ENCODE results near the gene TP53BP2.
A peak's percentile ranks its signal among the peaks of the same experiment; 100 is the strongest.
"Not testable (repeated sequence)": the region's sequence is repeated elsewhere in the genome, so short reads cannot be mapped to it uniquely, and the experiment has no call there.

The TP53BP2 gene

DNA sequence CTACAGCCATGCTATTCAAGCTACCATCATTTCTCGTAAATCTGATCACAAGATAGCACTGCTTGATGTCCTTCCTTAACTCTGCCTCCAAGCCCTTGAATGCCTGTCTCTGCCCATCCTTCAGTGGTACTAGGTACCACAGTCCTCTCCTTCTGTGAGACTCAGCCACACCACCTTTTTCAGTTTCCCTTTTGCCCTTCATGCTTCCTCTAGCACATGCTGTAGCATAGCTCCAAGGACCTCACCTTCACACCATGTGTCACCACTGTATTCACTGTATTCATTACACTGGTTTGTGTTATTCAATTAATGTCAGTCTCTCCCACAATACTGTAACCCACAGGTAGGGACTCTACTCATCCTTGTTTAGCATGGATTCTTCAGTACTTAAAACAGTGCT, 8.0 kb upstream of the TP53BP2 start:
- DNase-seq = no peak

DNA sequence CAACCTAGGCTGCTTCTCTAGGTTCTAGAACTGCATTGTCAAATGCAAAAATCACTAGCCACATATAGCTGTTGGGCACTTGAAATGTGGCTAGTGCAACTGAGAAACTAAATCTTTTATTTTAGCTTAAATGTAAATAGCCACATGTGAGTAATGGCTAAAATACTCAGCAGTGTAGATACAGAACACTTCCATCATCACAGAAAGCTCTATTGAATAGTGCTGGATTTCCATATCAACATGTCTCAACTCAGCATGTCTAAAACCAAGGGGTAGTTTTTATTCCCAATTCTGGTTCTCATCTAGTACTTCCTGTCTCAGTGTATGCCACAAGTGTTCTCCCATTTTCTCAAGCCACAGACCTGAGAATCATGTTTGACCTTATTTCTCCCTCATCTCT, 7.5 kb upstream of the TP53BP2 start:
- DNase-seq = no peak

DNA sequence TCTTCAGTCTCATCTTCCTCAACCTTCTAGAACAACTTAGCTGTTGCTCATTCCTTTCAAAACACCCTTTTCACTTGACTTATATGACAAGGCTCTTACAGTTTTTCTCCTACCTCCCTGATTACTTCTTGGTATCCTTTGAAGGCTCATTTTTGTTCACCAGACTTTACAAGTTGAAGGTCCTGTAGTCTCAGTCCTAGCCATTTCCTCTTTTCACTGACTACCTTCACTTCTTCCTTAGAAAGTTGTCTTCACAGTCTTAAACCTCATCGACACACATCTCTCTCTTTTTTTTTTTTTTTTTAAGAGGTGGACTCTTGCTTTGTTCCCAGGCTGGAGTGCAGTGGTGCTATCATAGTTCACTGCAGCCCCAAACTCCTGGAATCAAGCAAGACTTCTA, 6.6 kb upstream of the TP53BP2 start:
- DNase-seq = no peak

DNA sequence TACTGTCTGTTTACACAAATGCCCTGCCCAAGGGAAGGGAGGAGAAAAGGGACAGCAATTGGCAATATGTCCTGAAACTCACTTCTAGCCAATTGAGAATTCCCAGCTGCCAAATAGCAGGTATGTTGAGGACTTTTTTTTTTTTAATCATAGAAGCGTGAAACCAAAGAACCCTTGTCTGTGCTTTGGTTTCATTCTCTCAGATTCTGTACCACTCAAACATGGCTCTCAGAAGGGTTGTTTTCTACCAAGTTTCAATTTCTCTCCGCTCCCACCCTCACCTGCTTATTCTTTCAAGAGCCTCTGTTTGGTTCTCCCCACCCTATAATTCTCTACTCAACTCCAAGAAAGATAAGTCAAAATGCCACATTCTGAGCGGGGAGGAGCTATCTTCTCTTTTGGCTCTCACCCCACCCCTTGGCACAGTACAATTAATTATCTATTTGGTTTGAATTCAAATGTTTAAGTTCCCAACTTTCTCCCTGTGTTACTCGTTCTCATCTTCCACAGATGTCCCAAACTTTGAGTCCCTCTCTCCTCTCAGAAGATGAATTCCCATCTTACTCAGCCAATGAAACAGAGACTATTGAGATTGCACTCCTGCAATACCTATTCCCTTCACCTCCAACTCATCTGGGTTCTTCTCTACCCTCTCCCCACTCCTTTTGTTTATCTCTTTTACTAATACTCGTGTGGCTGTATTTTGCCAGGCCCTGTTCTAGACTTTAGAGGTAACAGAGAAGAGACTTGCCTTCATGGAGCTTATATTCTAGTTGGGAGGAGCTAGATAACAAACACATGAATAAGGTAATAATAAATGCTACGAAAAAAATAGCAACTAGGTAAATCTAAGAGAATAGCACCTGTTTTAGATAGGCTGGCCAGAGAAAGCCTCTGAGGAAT, 3.9 kb upstream of the TP53BP2 start:
- peak; percentile 71 for DNase-seq

DNA sequence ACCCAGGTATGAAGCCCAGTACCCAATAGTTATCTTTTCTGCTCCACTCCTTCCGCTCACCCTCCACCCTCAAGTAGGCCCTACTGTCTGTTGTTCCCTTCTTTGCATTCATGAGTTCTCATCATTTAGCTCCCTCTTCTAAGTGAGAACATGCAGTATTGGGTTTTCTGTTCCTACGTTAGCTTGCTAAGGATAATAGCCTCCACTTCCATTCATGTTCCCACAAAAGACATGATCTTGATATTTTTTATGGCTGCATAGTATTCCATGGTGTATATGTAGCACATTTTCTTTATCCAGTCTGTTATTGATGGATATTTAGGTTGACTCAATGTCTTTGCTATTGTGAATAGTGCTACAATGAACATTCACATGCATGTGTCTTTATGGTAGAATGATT, 2.8 kb upstream of the TP53BP2 start:
- DNase-seq = no peak

DNA sequence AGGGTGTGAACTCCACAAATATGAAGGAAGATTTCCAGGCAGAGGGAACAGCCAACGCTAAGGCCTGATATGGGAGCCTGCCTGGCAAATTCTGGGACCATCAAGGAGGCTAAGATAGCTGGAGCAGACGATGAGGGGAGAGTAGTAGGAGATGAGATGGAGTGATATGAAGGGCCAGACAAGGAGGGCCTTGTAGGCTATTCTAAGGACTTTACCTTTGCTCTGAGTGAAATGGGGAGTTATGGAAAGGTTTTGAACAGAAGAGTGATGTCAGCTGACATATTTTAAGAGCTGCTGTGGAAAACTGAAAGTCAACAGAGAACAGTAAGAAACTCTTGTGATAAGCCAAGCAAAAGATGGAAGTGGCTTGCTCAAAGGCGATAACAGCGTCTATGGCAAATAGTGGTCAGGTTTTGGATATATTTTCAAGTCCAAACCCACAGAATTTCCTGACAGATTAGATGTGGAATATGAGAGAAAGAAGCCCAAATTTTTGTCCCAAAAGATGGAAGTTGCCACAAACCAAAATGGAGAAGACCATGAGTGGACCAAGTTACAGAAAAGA, 2.1 kb upstream of the TP53BP2 start:
- DNase-seq = peak; percentile 71

DNA sequence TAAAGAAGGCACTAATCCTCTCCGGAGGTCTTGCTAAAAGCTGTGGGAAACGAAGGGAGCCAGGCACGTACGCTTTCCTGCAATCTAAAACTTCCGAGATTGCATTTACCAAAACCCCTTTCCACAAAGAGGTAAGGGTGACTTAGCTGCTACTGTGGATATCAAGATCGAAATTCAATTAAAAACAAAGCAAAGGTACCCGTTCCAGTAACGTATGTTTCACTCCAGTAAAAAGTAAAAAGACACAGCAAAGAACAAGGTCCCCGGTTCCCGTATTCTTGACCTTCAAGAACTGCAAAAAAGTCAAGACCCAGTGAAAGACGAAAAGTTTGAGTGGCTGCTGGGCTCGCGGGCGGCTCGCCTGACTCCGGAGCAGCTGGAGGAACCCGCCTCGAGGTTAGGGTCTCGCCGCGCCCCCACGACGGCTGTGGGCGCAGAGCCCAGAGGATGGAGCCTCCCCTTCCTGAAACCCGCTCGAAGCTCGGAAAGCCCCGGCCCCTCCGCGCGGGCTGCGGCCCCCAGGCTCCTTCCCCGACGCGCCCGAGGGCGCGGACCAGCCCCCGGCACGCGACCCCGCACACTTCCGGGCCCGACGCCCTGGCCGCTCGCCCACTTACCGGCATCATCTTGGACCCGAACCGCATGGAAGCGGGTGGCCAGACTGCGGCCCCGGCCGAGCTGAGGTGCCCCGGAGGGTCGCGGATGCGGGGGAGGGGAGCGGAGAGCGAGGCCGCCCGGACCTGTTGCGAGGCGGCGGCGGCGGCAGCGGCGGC, 524 bp downstream of the TP53BP2 start:
- DNase-seq = peak; percentile 41

DNA sequence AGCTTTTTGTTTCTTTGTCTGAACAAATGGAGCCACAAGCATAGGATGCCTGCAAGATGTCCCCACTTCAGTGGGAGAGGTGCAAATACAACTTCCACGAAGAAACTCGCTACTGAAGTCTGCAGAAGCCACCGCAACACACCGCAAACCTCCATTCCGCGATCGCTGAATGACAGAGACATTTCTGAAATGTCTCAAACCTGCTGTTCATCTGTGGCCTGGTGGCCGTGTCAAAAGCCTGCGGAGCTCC, 1.0 kb downstream of the TP53BP2 start:
- DNase-seq = no peak

DNA sequence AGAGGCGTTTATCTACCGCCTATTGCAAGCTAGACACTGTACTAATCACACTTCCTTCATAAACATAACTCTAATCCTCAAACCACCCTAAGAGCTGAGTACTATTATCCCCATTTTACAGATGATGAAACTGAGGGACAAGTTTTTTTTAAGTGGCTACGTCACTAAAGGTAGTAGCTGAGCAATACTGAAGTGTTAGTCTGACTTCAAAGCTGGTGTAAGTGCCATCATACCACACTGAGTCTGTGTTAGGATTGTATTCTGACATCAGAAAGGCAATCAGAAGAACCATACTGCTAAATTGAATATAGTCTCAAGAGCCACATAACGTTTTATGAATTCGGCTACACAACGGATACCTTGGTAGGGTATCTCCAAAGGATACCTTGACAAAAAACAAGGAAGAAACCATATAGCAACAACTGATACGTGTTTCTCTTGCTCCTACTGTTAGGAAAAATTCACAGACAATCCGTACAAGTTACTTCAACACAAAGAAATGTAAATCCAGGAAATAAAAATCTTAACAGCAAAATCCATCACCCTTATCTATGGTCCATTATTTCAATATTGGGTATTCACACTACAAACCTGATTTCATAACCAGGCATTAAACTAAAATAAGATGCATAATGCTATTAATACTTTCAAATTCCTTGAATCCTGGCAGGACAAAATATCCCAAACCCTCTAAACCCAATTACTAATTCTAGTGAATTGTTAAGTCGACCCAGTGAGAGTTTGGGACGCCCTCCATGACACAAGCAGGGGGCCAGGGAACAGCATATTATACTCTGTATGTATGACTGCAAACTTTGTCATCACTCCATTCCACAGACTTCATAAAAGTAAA, 1.6 kb downstream of the TP53BP2 start:
- DNase-seq = no peak

DNA sequence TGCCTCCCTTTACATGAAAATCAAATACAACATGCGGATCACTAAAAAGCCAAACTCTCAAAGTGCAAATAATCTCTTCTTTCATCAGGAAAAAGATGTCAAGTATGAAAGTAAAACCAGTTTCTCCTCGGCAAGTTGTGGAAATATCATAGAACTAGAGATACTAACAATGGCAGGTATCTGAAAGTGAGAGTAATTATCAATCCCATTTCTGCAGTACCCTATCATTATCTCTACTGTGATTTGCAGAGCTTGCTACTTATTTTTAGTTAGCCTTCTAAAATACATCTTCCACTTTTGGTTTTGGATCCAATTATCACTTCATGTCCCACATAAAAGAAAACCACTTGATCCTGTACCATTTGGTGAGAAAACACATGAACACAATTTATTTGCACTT, 3.0 kb downstream of the TP53BP2 start:
- no peak for DNase-seq

DNA sequence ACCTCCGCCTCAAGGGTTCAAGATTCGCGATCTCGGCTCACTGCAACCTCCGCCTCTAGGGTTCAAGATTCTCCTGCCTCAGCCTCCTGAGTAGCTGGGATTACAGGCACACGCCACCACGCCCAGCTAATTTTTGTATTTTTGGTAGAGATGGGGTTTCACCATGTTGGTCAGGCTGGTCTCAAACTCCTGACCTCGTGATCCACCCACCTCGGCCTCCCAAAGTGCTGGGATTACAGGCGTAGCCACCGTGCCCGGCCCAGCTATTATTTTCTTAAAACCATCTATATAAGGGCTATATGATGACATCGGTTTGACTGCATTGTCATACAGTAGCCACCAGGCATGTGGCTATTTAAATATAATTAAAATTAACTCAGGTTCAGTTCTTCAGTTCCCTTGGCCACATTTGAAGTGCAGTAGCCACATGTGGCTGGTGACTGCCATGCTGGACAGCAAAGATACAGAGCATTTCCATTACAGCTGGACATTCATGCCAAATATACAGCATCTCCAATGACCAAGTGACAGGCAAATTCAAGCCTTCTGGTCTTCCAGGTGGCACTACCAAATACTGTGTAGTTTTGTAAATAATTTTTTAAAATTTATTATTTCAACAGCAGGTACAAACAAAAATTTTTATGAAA, 3.6 kb downstream of the TP53BP2 start:
- not testable (repeated sequence) for DNase-seq

DNA sequence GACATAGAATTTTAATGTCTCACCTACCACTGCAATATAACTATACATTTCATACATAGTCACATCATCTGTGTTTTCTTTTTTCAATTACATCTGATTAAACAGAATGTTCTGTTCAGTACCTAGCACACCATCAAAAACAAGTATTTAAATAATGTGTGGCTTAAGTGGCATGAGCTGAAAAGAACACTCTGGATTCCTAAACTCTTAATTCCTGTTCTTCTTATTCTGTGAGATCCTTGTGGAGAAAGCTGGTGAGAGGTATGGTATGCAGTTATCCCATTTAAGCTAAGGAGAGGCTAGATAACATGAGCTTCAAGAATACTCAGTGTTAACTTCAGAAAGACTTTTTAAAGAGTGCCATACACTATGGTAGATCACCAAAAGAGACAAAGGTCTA, 5.5 kb downstream of the TP53BP2 start:
- no peak for DNase-seq

DNA sequence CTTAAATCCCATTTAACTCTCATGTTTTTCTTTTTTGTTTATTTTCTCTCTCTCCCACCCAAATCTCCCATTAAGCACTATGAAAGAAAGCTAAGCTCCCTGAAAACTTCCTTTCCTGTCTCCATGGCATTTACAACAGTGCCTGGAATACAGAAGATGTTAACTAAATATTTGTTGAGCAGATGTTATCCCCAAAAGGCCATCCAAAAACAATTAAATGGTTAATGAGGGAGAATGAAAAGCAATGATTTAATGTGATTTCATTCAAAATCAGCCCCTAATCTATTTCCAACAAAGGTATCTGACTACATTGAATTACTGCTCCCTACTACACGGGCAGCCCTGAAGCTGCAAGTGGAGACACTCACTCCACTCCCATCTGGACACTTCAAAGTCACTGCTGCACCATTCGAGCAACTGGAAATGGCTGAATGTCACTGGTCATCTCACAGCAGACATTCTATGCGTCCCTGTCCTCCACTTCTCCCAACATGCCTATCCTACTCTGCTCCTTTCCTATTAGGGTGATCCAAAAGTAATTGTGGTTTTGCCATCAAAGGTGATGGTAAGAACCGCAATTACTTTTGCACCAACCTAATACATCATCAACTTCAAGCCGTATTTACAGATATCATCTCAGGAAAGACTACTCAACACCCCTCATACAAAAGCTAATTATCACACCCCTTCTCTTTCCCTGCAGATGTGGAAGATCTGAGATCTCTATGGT, 7.5 kb downstream of the TP53BP2 start:
- no peak for DNase-seq

DNA sequence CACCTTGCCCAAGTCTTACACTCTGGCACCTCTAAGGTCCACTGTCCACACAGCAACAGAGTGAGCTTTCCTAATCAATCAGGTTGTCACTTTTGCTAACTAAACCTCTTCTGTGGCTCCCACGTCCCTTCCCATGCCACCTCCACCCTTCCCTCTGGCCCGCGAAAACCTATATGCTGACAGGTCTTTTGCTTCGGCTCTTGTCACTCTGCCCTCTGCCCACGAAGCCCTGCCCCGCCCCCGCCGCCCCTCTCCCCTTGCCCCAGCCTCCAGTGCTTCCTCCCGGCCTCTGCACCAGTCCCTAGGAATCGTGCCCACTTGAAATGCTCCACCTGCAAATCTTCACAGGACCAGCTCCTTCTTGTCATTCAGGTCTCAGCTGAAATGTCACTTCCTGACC, 8.1 kb downstream of the TP53BP2 start:
- DNase-seq = no peak

DNA sequence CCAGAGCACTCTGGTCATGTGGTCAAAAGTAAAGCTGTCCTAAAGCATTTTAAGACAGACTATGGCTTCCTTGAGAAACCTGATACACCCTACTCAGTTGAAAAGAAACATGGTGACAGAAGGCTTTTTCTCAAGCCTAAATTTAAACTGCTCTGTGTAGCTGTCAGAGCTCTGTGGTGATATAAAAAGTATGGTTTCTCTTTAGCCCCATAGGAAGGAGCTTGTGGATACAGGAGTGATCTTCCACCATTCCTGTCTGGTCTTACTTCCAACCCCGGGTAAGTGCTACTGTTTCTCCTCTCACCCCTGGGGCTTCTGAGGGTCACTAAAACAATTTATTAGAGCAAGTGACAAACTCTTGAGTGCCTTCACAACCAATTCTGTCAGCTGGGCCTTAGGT, 8.5 kb downstream of the TP53BP2 start:
- DNase-seq = no peak

DNA sequence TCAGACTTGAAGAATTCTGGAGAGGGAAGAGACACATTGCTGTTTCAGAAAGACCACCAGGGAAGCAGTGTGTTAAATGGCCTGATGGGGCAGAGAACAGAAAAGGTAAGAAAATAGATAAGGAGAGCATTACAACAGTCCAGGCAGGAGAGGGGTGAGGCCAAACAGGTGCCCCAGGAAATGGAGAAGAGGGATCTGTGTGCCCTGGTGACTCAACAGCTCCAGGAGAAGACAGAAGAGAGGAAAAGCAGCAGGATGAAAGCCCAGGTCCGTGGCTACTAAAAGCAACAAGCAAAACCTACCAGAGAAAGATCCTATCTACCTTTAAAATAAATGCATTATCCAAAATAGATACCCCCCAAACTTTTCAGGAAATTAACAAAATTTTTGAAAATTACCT, 9.2 kb downstream of the TP53BP2 start:
- no peak for DNase-seq

DNA sequence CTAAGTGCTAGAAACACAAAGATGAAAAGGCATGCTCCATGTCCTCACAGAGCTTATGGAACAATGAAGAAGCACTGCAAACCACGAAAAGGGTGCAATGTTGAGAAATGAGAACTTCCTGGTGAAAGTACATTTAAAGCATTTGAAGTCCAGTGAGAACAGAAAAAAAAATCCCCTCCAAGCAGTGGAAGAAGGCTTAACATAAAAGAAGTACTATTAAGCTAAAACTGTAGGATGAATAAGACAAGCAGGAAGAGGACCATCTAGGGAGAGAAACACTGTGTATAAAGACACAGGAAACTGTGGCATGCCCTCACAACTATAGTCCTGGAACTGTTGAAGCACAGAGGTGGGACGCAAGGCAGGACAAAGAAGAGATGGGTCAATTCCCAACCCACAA, 10.0 kb downstream of the TP53BP2 start:
- DNase-seq = no peak

DNA sequence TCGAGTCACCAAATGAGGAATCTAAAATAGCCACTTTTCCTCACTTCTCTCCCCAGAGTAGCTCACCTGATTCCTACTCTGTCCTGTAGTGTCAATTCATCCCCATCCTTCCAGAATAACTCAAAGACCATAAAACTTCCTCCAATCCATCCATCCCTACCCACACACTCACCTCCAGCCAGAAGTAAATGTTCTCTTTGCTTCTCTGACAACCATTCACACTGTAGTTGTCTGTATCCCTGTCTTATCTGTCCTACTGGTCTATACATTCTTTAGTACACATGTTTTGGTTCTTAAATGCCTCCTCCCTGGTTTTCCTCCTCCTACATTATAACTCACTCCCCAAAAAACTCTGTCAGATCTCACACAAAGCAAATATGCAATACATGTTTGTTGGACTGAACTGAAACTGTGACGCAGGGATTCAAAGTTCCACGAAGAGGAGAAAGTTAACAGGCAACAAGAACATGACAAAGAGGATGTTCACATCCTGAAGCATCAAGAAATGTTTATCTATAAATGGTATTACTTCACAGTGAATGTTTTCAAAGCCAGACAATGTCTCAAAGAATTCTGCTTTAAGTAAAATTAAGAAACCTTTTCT, 11.0 kb downstream of the TP53BP2 start:
- DNase-seq = no peak

DNA sequence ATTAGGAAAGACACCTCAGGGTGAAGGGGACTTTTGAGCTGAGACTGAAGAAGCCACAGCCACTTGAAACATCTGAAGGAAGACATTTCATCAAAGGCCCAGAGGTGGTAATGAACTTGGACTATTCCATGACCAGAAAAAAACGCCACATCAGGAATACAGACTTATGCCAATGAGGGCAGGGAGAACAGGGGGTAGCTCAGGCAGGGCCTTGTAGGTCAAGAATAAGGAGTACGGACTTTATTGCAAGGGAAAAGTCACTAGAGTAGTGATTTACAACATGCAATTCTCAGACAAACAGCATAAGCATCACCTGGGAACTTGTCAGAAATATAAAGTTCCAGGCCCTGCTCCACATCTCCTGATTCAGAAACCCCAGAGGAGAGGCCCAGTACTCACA, 11.8 kb downstream of the TP53BP2 start:
- no peak for DNase-seq

DNA sequence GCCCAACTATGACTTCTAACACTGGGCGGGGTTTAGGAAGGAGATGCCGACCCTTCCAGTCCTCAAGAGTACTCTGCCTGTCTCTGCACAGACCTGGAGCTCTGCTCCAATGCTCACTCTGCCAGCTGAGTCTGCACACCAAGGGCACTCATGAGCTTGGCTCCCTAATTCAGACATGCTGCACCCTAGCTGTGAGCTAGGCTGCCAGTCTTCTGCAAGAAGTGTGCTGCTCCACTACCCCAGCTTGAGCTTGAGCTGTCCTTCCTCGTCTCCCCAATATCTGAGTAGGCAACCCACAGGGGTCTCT, 13.2 kb downstream of the TP53BP2 start:
- DNase-seq = no peak

DNA sequence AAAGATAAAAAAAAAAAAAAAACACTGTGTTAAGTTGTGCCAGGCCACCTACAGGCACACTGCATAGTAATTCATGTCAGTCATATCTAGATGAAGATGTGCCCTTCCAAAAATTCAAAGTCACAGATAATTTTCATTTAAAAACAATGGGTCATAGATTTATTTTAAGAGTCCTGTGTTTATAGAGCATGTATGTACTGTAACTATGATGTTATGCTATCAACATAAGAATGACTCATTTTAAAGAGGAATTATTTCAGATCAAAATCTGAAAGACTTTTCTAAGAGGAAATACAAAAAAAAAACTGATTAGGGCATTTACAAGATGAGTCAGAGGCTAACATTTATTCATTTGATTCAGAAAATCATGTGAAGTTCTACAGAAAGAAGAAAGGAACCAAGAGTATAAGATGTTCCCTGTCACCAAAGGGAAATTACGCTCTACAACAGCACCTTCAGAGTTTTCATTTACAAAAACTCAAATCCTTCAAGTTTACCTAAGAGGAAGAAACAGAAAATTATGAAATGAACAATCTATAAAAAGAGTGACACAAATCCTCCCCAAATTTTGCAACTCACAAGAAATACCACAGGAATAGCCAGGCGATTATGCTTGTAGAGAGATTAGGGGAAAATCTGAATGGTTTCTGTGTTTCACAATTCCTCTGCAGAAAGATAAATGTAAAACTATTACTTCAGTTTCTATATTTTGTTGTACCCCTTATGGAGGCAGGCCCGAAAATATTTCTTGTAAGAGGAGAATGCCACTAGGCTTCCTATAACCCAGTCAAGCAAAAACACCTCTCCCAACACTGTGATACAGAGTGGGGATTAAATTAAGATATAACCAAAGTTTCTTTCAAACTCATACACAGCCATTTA, 13.8 kb downstream of the TP53BP2 start:
- DNase-seq = peak; percentile 18

All from hematopoietic multipotent progenitor cell treated with erythropoietin and hydrocortisone succinate and interleukin-3 and kit ligand, for 8 days (in vitro differentiated cells).